ENCODE results near the gene PJA2. TPM values are rescaled to one million over a fixed set of nuclear protein-coding genes. Genes with fewer than 3 reads are reported as not detected.
A peak's percentile ranks its signal among the peaks of the same experiment; 100 is the strongest.
"Not testable (repeated sequence)": the region's sequence is repeated elsewhere in the genome, so short reads cannot be mapped to it uniquely, and the experiment has no call there.

Gene PJA2
- polyA plus RNA-seq, 2 donors: 8.5 to 21.8 TPM

DNA sequence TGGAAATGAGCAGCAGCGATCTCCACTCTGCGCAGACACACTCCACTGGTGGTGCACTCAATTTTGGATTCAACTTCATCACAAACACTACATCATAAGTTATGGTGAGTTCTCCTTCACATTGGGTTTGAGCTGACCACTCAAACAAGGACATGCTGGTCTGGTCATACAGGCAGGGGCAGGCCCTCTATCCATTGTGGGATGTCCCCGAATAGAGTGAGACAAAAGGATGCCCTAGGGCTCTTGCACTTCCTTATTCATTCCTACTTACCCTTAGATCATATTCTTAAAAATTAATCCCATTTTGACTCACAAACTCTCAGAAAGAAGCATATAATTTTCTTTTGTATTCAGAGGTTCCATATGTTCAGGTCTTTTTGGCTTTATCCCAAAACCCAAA, 16.3 kb upstream of the PJA2 start:
- H3K9me3 ChIP-seq (ENCODE audit: control insufficient read depth in 2 of 2, insufficient read depth in 1 of 2, low read depth in 1 of 2, low read length in 1 of 2): no peaks in the 10 kb centered on the region
- H3K36me3 ChIP-seq (ENCODE audit: control insufficient read depth in 2 of 2, insufficient read depth in 2 of 2, low read length in 1 of 2): no peaks in the 10 kb centered on the region
- WGBS, 2 donors: 83 to 89% methylated on average over 3 of the region's 3 CpGs
- no peaks in the 10 kb centered on the region for H3K27me3 ChIP-seq (ENCODE audit: control insufficient read depth in 1 of 2, insufficient read depth in 2 of 2, low read length in 2 of 2)
- no peak overlapping the region for H3K27ac ChIP-seq (ENCODE audit: low read depth in 2 of 2, low read length in 1 of 2)
- no peaks in the 10 kb centered on the region for H3K4me1 ChIP-seq (ENCODE audit: control insufficient read depth in 2 of 2, insufficient read depth in 2 of 2, low read length in 1 of 2)
- H3K4me3 ChIP-seq (ENCODE audit: low read depth in 1 of 2, low read length in 2 of 2): no peak overlapping the region

DNA sequence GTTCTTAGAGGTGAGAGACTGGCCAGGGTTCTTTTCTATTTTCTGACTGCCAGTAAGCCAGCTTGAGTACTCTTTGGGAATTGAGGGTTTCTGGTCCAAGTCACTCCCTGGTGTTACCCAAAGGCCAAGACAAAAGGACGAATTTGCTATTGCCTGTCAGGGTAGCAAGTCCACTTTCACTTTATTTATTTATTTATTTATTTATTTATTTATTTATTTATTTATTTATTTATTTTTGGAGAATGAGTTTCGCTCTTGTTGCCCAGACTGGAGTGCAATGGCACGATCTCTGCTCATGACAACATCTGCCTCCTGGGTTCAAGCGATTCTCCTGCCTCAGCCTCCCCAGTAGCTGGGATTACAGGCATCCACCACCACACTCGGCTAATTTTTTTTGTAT, 15.7 kb upstream of the PJA2 start:
- 96 to 97% methylated on average over 5 of the region's 5 CpGs for WGBS, 2 donors
- not testable (repeated sequence) for H3K27ac ChIP-seq (ENCODE audit: low read depth in 2 of 2, low read length in 1 of 2); H3K4me1 ChIP-seq (ENCODE audit: control insufficient read depth in 2 of 2, insufficient read depth in 2 of 2, low read length in 1 of 2); H3K9me3 ChIP-seq (ENCODE audit: control insufficient read depth in 2 of 2, insufficient read depth in 1 of 2, low read depth in 1 of 2, low read length in 1 of 2); H3K36me3 ChIP-seq (ENCODE audit: control insufficient read depth in 2 of 2, insufficient read depth in 2 of 2, low read length in 1 of 2); H3K4me3 ChIP-seq (ENCODE audit: low read depth in 1 of 2, low read length in 2 of 2); H3K27me3 ChIP-seq (ENCODE audit: control insufficient read depth in 1 of 2, insufficient read depth in 2 of 2, low read length in 2 of 2)

DNA sequence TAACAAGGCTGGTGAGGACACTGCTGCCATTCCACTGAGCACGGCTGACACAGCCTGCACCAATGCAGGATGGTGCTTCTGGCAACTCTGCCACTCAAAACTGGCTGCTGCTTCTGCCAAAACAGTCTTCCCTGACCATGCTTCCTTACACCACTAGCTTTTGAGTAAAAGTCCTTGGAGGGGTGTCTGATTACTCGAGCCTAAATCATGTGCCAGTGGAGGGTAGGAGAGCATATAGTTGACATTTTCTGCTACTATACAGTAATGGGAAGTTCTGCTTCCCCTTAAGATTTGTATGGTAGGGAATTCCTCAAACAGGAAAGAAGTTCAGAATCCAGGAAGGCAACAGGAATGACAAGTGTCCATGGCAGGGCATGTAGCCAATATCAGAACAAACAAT, 12.2 kb upstream of the PJA2 start:
- H3K4me3 ChIP-seq (ENCODE audit: low read depth in 1 of 2, low read length in 2 of 2): no peak overlapping the region
- H3K4me1 ChIP-seq (ENCODE audit: control insufficient read depth in 2 of 2, insufficient read depth in 2 of 2, low read length in 1 of 2): no peaks in the 10 kb centered on the region
- no peaks in the 10 kb centered on the region for H3K36me3 ChIP-seq (ENCODE audit: control insufficient read depth in 2 of 2, insufficient read depth in 2 of 2, low read length in 1 of 2)
- no peak overlapping the region for H3K27ac ChIP-seq (ENCODE audit: low read depth in 2 of 2, low read length in 1 of 2)
- WGBS, 2 donors: 62 to 70% methylated on average over 2 of the region's 2 CpGs
- H3K9me3 ChIP-seq (ENCODE audit: control insufficient read depth in 2 of 2, insufficient read depth in 1 of 2, low read depth in 1 of 2, low read length in 1 of 2): no peaks in the 10 kb centered on the region
- H3K27me3 ChIP-seq (ENCODE audit: control insufficient read depth in 1 of 2, insufficient read depth in 2 of 2, low read length in 2 of 2): no peaks in the 10 kb centered on the region

DNA sequence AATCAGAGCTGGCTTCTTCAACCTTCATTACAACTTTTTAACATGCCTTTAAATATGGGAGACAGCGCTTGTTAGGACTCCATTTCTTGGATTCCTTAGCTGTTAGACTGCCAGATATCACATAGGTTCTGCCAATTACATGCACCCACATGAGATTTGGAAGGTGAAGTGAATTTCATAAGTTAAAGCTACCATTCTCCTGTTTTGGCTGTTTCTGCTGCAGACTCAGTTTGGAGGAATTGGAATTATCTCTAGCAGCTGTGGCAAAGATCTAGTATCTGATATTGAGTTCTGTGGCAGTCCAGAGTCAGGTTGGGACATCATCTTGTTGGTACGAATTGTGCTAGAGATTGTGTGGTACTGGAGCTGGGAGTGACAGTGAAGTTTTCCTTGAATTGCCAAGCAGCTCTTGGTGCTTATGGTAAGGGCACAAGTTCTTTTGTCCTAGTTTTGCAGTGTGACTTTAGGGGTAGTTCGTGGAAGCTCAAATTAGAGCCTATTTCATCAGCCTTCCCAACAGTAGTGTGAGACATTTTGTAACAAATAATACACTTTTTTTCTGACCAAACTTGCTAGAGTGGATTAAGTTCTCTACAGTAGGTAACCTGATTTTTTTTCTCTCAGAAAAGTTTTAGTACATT, 9.1 kb upstream of the PJA2 start:
- Histone ChIP-seq H3K4me1 (ENCODE audit: control insufficient read depth in 2 of 2, insufficient read depth in 2 of 2, low read length in 1 of 2) (no peaks in the 10 kb centered on the region), H3K9me3 (ENCODE audit: control insufficient read depth in 2 of 2, insufficient read depth in 1 of 2, low read depth in 1 of 2, low read length in 1 of 2) (peaks cover 0 to 2% of the 10 kb centered on the region in 2 donors), H3K36me3 (ENCODE audit: control insufficient read depth in 2 of 2, insufficient read depth in 2 of 2, low read length in 1 of 2) (no peaks in the 10 kb centered on the region), H3K27ac (ENCODE audit: low read depth in 2 of 2, low read length in 1 of 2) (no peak overlapping the region), H3K4me3 (ENCODE audit: low read depth in 1 of 2, low read length in 2 of 2) (no peak overlapping the region), H3K27me3 (ENCODE audit: control insufficient read depth in 1 of 2, insufficient read depth in 2 of 2, low read length in 2 of 2) (no peaks in the 10 kb centered on the region)
- 56 to 68% methylated on average over 3 of the region's 3 CpGs for WGBS, 2 donors

DNA sequence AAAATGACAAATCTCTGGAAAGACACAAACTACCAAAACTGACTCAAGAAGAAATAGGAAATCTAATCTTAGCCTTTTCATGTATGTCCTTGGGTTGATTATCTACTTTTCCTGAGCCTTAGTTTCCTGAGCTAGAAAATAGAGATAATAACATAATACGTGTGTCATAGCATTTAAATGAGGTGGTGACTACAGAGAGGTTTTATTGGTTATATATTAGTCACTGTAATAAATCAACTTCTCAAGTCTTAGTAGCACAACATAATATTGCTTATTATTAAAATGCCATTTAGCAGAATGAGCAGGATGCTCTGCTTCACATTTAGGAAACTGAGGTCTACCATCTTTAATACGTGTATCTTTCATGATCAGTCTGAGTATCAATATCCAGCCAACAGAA, 7.1 kb upstream of the PJA2 start:
- no peak overlapping the region for H3K4me3 ChIP-seq (ENCODE audit: low read depth in 1 of 2, low read length in 2 of 2)
- H3K4me1 ChIP-seq (ENCODE audit: control insufficient read depth in 2 of 2, insufficient read depth in 2 of 2, low read length in 1 of 2): no peaks in the 10 kb centered on the region
- H3K9me3 ChIP-seq (ENCODE audit: control insufficient read depth in 2 of 2, insufficient read depth in 1 of 2, low read depth in 1 of 2, low read length in 1 of 2): peaks cover 0 to 2% of the 10 kb centered on the region in 2 donors
- no peaks in the 10 kb centered on the region for H3K36me3 ChIP-seq (ENCODE audit: control insufficient read depth in 2 of 2, insufficient read depth in 2 of 2, low read length in 1 of 2)
- H3K27ac ChIP-seq (ENCODE audit: low read depth in 2 of 2, low read length in 1 of 2): no peak overlapping the region
- H3K27me3 ChIP-seq (ENCODE audit: control insufficient read depth in 1 of 2, insufficient read depth in 2 of 2, low read length in 2 of 2): no peaks in the 10 kb centered on the region
- 80 to 83% methylated on average over 2 of the region's 2 CpGs for WGBS, 2 donors

DNA sequence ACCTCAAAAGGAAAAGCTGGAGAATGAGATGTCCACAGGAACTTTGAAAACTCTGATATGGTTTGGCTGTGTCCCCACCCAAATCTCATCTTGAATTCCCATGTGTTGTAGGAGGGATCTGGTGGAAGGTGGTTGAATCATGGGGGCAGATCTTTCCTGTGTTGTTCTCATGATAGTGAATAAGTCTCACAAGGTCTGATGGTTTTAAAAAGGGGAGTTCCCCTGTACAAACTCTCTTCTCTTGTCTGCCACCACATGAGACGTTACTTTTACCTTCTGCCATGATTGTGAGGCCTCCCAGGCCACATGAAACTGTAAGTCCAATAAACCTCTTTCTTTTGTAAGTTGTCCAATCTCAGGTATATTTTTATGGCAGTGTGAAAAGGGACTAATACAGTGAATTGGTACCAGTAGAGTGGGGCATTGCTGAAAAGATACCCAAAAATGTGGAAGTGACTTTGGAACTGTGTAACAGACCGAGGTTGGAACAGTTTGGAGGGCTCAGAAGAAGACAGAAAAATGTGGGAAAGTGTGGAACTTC, 4.2 kb upstream of the PJA2 start:
- H3K4me1 ChIP-seq (ENCODE audit: control insufficient read depth in 2 of 2, insufficient read depth in 2 of 2, low read length in 1 of 2); H3K4me3 ChIP-seq (ENCODE audit: low read depth in 1 of 2, low read length in 2 of 2); H3K9me3 ChIP-seq (ENCODE audit: control insufficient read depth in 2 of 2, insufficient read depth in 1 of 2, low read depth in 1 of 2, low read length in 1 of 2); H3K27me3 ChIP-seq (ENCODE audit: control insufficient read depth in 1 of 2, insufficient read depth in 2 of 2, low read length in 2 of 2); H3K36me3 ChIP-seq (ENCODE audit: control insufficient read depth in 2 of 2, insufficient read depth in 2 of 2, low read length in 1 of 2): not testable (repeated sequence)
- 89 to 96% methylated on average over 2 of the region's 2 CpGs for WGBS, 2 donors
- H3K27ac ChIP-seq (ENCODE audit: low read depth in 2 of 2, low read length in 1 of 2): peak overlapping the region in 1 of 2 donors; percentile 22

DNA sequence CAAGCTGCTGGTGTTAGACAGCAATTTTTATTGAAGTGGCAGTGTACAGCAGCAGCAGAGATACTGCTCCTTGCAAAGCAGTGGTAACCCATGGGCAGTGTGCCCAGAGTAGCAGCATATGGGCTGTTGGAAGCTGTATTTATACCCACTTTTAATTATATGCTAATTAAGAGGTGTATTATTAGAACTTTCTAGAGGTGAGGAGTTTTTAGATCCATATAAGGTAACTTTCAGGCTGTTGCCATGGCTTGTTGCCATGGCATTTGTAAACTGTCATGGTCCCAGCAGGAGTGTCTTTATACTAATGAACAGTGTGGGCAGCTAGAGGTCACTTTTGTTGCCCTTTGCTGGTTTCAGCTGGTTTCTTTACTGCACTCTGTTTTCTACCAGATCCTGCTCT, 3.7 kb upstream of the PJA2 start:
- Histone ChIP-seq H3K36me3 (ENCODE audit: control insufficient read depth in 2 of 2, insufficient read depth in 2 of 2, low read length in 1 of 2) (no peaks in the 10 kb centered on the region), H3K27me3 (ENCODE audit: control insufficient read depth in 1 of 2, insufficient read depth in 2 of 2, low read length in 2 of 2) (no peaks in the 10 kb centered on the region), H3K27ac (ENCODE audit: low read depth in 2 of 2, low read length in 1 of 2) (peak overlapping the region in 1 of 2 donors; percentile 65), H3K4me3 (ENCODE audit: low read depth in 1 of 2, low read length in 2 of 2) (no peak overlapping the region), H3K4me1 (ENCODE audit: control insufficient read depth in 2 of 2, insufficient read depth in 2 of 2, low read length in 1 of 2) (no peaks in the 10 kb centered on the region), H3K9me3 (ENCODE audit: control insufficient read depth in 2 of 2, insufficient read depth in 1 of 2, low read depth in 1 of 2, low read length in 1 of 2) (peaks cover 0 to 2% of the 10 kb centered on the region in 2 donors)

DNA sequence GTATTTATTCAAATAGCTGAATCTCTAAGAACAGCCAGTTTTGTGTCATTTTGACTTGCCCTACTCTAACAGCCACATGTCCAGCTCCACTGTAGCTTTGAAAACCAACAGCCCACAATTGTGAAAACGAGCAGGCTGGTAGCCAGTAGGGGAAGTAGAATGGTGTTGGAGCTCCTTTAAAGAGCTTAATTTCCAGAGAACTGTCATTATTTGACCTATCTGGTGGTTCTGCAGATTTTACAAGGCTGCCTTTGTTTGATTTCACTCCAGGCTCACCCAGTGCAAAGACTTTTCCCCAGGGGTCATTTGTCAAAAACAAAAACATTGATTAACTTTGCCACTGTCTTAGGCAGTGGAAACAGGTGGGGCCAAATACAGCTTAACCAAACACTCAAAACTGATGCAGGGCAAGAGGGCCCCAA, 3.2 kb upstream of the PJA2 start:
- no peak overlapping the region for H3K4me3 ChIP-seq (ENCODE audit: low read depth in 1 of 2, low read length in 2 of 2)
- peaks cover 0 to 2% of the 10 kb centered on the region in 2 donors for H3K9me3 ChIP-seq (ENCODE audit: control insufficient read depth in 2 of 2, insufficient read depth in 1 of 2, low read depth in 1 of 2, low read length in 1 of 2)
- no peaks in the 10 kb centered on the region for H3K4me1 ChIP-seq (ENCODE audit: control insufficient read depth in 2 of 2, insufficient read depth in 2 of 2, low read length in 1 of 2)
- no peaks in the 10 kb centered on the region for H3K36me3 ChIP-seq (ENCODE audit: control insufficient read depth in 2 of 2, insufficient read depth in 2 of 2, low read length in 1 of 2)
- 34 to 37% methylated on average over 1 of the region's 1 CpG for WGBS, 2 donors
- H3K27ac ChIP-seq (ENCODE audit: low read depth in 2 of 2, low read length in 1 of 2): peak overlapping the region in 1 of 2 donors; percentile 65
- no peaks in the 10 kb centered on the region for H3K27me3 ChIP-seq (ENCODE audit: control insufficient read depth in 1 of 2, insufficient read depth in 2 of 2, low read length in 2 of 2)

DNA sequence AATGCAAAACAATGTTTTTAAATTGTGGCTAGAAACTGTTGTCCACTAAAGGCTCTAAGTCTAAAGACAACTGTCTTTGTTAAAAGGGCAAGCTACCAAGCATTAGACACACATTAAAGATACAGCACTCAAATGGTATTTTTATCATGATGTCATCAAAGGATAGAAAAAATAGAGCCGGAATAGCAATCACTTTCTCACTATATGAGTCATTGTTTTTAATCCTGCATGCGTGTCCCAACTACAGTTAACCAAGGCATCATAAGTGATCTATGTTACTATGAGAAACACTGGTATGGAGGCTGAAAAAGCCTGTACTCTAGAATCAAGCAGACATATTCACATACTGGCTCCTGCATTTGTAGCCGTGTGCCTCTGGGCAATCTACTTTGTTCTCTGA, 1.9 kb upstream of the PJA2 start:
- 18 to 33% methylated on average over 3 of the region's 3 CpGs for WGBS, 2 donors
- Histone ChIP-seq H3K27ac (ENCODE audit: low read depth in 2 of 2, low read length in 1 of 2) (peak overlapping the region in 1 of 2 donors; percentile 27), H3K36me3 (ENCODE audit: control insufficient read depth in 2 of 2, insufficient read depth in 2 of 2, low read length in 1 of 2) (no peaks in the 10 kb centered on the region)

DNA sequence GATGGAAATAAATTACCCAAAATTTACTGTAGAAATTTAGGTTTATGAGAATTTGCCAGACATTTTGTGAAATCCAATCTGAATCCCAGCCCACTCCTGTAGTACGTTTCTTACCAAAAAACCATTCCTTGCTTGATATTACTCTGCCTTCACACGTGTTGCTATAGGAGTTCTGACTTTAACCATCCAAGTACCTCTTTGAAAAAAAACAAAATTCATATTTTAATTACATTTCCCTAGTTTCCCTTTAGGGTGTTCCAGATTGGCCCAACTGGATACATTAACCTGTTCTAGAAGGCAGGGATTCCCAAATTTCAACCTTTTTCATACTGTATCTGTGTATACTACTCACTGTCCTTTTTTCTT, 1.4 kb upstream of the PJA2 start:
- 5 to 11% methylated on average over 2 of the region's 2 CpGs for whole genome bisulfite sequencing, 2 donors
- Histone ChIP-seq H3K27me3 (ENCODE audit: control insufficient read depth in 1 of 2, insufficient read depth in 2 of 2, low read length in 2 of 2) (no peaks in the 10 kb centered on the region), H3K27ac (ENCODE audit: low read depth in 2 of 2, low read length in 1 of 2) (peak overlapping the region; percentile 87 to 100), H3K36me3 (ENCODE audit: control insufficient read depth in 2 of 2, insufficient read depth in 2 of 2, low read length in 1 of 2) (no peaks in the 10 kb centered on the region), H3K9me3 (ENCODE audit: control insufficient read depth in 2 of 2, insufficient read depth in 1 of 2, low read depth in 1 of 2, low read length in 1 of 2) (peaks cover 0 to 2% of the 10 kb centered on the region in 2 donors), H3K4me1 (ENCODE audit: control insufficient read depth in 2 of 2, insufficient read depth in 2 of 2, low read length in 1 of 2) (no peaks in the 10 kb centered on the region), H3K4me3 (ENCODE audit: low read depth in 1 of 2, low read length in 2 of 2) (peak overlapping the region in 1 of 2 donors; percentile 87)

More for the DNA sequence above, 1.9 kb upstream of the PJA2 start:
- Histone ChIP-seq H3K27me3 (ENCODE audit: control insufficient read depth in 1 of 2, insufficient read depth in 2 of 2, low read length in 2 of 2) (no peaks in the 10 kb centered on the region), H3K4me3 (ENCODE audit: low read depth in 1 of 2, low read length in 2 of 2) (no peak overlapping the region), H3K9me3 (ENCODE audit: control insufficient read depth in 2 of 2, insufficient read depth in 1 of 2, low read depth in 1 of 2, low read length in 1 of 2) (peaks cover 0 to 2% of the 10 kb centered on the region in 2 donors), H3K4me1 (ENCODE audit: control insufficient read depth in 2 of 2, insufficient read depth in 2 of 2, low read length in 1 of 2) (no peaks in the 10 kb centered on the region)

All from esophagus (tissue), 2 donors.